ENCODE results near the gene STMP1.

The STMP1 gene

DNA sequence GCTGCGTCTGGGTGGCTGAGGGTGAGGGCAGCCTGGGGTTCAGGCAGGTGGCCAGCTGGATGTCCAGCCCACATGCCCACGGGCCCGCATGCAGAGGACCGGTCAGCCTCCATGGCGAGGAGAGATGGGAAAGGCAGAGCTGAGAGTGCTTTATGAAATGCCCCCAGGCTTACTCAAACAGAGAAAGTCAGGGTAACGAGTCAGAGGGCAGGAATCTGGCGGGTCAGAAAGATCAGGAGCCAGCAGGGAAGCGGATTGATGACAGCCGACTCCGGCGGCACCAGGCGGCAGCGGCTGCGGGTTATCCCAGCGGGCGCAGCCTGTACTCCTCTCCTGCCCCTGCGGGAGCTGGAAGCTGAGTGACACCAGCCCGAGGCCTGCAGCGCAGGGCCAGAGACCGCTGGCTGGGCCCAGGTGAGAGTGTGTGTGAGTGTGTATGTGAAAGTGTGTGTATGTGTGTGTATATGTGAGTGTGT is 52.3 kb downstream of the STMP1 start:
- Histone ChIP-seq H4K20me1 (ENCODE audit: control insufficient read depth, insufficient read depth, low read depth, low read length) (no peaks in the 10 kb centered on the region), H3K27ac (ENCODE audit: low read depth, low read length) (no peak overlapping the region), H3K9me2 (replicated peaks; ENCODE audit: control insufficient read depth, low read length) (no peaks in the 10 kb centered on the region), H3K79me2 (ENCODE audit: control insufficient read depth, low read length) (no peaks in the 10 kb centered on the region), H3K27me3 (ENCODE audit: control insufficient read depth, low read length) (peaks cover 6% of the 10 kb centered on the region; the same call in 1 of the 2 replicates), H3K9me3 (ENCODE audit: control insufficient read depth, insufficient read depth, low read length) (no peaks in the 10 kb centered on the region), H3K4me3 (ENCODE audit: low read length) (no peak overlapping the region), H3K4me2 (ENCODE audit: low read length) (no peak overlapping the region), H3K4me1 (ENCODE audit: control insufficient read depth, low read length) (no peaks in the 10 kb centered on the region), H3K36me3 (ENCODE audit: control insufficient read depth, low read length) (no peaks in the 10 kb centered on the region), H3F3A (ENCODE audit: control insufficient read depth, insufficient read depth) (no peaks in the 10 kb centered on the region)
- TF ChIP-seq EZH2phosphoT487 (IDR thresholded peaks at IDR 0.05; ENCODE audit: borderline replicate concordance, low read length): no peak
- TF ChIP-seq, protein P1, sequence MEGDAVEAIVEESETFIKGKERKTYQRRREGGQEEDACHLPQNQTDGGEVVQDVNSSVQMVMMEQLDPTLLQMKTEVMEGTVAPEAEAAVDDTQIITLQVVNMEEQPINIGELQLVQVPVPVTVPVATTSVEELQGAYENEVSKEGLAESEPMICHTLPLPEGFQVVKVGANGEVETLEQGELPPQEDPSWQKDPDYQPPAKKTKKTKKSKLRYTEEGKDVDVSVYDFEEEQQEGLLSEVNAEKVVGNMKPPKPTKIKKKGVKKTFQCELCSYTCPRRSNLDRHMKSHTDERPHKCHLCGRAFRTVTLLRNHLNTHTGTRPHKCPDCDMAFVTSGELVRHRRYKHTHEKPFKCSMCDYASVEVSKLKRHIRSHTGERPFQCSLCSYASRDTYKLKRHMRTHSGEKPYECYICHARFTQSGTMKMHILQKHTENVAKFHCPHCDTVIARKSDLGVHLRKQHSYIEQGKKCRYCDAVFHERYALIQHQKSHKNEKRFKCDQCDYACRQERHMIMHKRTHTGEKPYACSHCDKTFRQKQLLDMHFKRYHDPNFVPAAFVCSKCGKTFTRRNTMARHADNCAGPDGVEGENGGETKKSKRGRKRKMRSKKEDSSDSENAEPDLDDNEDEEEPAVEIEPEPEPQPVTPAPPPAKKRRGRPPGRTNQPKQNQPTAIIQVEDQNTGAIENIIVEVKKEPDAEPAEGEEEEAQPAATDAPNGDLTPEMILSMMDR (IDR thresholded peaks at IDR 0.05; ENCODE audit: low read depth, low read length, poor library complexity, severe bottlenecking): no peak

DNA sequence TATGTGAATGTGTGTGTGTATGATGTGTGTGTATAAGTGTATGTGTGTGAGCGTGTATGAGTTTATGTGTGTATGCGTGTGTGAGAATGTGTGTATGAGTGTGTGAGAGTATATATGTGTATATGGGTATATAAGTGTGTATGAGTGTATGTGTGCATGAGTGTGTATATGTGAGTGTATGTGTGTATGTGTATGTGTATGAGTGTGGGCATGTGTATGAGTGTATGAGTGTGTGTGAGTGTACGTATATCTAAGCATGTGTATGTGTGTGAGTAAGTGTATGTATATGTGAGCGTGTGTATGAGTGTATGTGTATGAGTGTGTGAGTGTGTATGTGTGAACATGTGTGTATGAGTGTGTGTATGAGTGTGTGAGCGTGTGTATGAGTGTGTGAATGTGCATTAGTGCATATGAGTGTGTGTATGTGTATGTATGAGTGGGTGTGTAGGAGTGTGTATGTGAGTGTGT is 52.8 kb downstream of the STMP1 start:
- Histone ChIP-seq H3K9me3 (ENCODE audit: control insufficient read depth, insufficient read depth, low read length) (no peaks in the 10 kb centered on the region), H3K4me3 (ENCODE audit: low read length) (no peak overlapping the region), H3K27me3 (ENCODE audit: control insufficient read depth, low read length) (0 out of 2 replicates have a peak, but pooled peaks cover 5% of the 10 kb centered on the region), H3K4me1 (ENCODE audit: control insufficient read depth, low read length) (no peaks in the 10 kb centered on the region), H3K36me3 (ENCODE audit: control insufficient read depth, low read length) (no peaks in the 10 kb centered on the region), H3K4me2 (ENCODE audit: low read length) (no peak overlapping the region), H3K27ac (ENCODE audit: low read depth, low read length) (no peak overlapping the region), H4K20me1 (ENCODE audit: control insufficient read depth, insufficient read depth, low read depth, low read length) (no peaks in the 10 kb centered on the region), H3F3A (ENCODE audit: control insufficient read depth, insufficient read depth) (no peaks in the 10 kb centered on the region), H3K79me2 (ENCODE audit: control insufficient read depth, low read length) (no peaks in the 10 kb centered on the region), H3K9me2 (replicated peaks; ENCODE audit: control insufficient read depth, low read length) (no peaks in the 10 kb centered on the region)
- TF ChIP-seq, protein P1 (IDR thresholded peaks at IDR 0.05; ENCODE audit: low read depth, low read length, poor library complexity, severe bottlenecking): no peak
- TF ChIP-seq EZH2phosphoT487 (IDR thresholded peaks at IDR 0.05; ENCODE audit: borderline replicate concordance, low read length): no peak

DNA sequence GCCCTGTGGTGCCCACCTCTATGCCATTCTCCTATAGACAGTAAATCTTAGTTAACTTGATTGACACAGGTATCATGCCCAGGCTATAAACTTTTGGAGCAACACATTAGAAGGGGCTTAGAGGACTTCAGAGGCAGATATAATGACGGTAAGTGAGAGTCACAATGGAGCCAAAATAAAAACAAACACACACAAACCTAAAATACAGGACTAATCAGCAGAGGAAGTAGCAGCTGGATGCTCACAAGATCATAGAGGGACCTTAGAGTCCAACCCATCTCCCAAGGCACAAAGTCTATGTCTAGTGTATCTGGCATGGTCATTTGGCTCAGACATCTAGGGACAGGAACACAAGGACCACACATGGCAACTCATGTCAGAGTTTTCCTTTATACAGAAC is 53.4 kb downstream of the STMP1 start:
- Histone ChIP-seq H3K36me3 (ENCODE audit: control insufficient read depth, low read length) (no peaks in the 10 kb centered on the region), H3K4me1 (ENCODE audit: control insufficient read depth, low read length) (no peaks in the 10 kb centered on the region), H3K4me2 (ENCODE audit: low read length) (no peak overlapping the region), H3K79me2 (ENCODE audit: control insufficient read depth, low read length) (no peaks in the 10 kb centered on the region), H3K27me3 (ENCODE audit: control insufficient read depth, low read length) (0 out of 2 replicates have a peak, but pooled peaks cover 5% of the 10 kb centered on the region), H4K20me1 (ENCODE audit: control insufficient read depth, insufficient read depth, low read depth, low read length) (no peaks in the 10 kb centered on the region), H3F3A (ENCODE audit: control insufficient read depth, insufficient read depth) (no peaks in the 10 kb centered on the region), H3K9me3 (ENCODE audit: control insufficient read depth, insufficient read depth, low read length) (no peaks in the 10 kb centered on the region), H3K27ac (ENCODE audit: low read depth, low read length) (no peak overlapping the region), H3K4me3 (ENCODE audit: low read length) (no peak overlapping the region), H3K9me2 (replicated peaks; ENCODE audit: control insufficient read depth, low read length) (no peaks in the 10 kb centered on the region)
- no peak for TF ChIP-seq EZH2phosphoT487 (IDR thresholded peaks at IDR 0.05; ENCODE audit: borderline replicate concordance, low read length)
- TF ChIP-seq, protein P1 (IDR thresholded peaks at IDR 0.05; ENCODE audit: low read depth, low read length, poor library complexity, severe bottlenecking): no peak

Data from DOHH2 (cell line).